LNCaP clone FGC (cell line): Measurements from ENCODE around the gene GON4L.
"Not testable (repeated sequence)": the region's sequence is repeated elsewhere in the genome, so short reads cannot be mapped to it uniquely, and the experiment has no call there.

Experiments
- DNase-seq: peaks from one replicate; pipeline ENCODE4 v3.0.0-alpha.2; 2011; ENCODE audit warnings: low read depth
- H3K4me3 ChIP-seq: 2 replicates; pipeline ENCODE4 v1.5.1; 2011; ENCODE audit warnings: mild to moderate bottlenecking, low read depth, low read length, control low read depth
- CTCF ChIP-seq: IDR thresholded peaks from 2 replicates; pipeline ENCODE4 v1.5.1; 2012; ENCODE audit warnings: mild to moderate bottlenecking; ENCODE audit not compliant: control insufficient read depth, insufficient read depth; ENCODE audit errors: extremely low read depth

The GON4L gene

DNA sequence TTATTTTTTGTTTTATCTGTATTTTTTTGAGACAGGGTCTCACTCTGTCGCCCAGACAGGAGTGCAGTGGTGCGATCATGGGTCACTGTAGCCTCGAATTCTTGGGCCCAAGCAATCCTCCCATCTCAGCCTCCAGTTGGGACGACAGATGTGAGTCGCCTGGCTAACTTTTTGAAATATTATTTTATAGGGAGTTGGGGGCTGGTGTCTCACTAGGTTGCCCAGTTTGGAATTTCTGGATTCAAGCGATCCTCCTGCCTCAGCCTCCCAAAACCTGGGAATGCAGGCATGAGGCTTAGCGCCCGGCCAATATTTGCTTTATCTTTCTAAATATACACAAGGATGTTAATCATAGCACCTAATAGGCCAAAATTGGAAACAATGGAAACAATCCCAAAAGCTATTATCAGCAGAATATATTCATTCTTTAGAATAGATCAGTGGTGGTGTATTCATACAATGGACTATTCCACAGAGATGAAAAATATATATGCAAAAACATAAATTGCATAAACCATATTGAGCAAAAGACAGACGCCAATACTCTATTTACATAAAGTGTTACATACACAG lies 112.2 kb downstream of the GON4L start:
- TF ChIP-seq CTCF = no peak
- no peak for DNase-seq
- H3K4me3 ChIP-seq = peak overlapping the region; percentile 71

DNA sequence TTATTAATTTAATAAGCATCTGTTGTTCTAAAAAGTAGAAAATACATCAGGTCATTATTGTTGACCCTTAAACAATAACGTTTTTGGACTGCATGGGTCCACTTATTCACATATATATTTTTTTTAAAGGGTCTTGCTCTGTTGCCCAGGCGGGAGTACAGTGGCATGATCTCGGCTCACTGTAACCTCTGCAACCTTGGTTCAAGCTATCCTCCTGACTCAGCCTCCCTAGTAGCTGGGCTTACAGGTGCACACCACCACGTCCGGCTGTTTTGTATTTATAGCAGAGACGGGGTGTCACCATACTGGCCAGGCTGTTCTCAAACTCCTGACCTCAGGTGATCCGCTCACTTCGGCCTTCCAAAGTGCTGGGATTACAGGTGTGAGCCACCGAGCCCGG lies 115.1 kb downstream of the GON4L start:
- DNase-seq = no peak
- TF ChIP-seq CTCF = no peak

GRCh38 chr1:155740995-155741394 lies 116.0 kb downstream of the GON4L start:
- TF ChIP-seq CTCF = no peak

More for the DNA sequence above, 115.1 kb downstream of the GON4L start:
- H3K4me3 ChIP-seq = no peak overlapping the region

DNA sequence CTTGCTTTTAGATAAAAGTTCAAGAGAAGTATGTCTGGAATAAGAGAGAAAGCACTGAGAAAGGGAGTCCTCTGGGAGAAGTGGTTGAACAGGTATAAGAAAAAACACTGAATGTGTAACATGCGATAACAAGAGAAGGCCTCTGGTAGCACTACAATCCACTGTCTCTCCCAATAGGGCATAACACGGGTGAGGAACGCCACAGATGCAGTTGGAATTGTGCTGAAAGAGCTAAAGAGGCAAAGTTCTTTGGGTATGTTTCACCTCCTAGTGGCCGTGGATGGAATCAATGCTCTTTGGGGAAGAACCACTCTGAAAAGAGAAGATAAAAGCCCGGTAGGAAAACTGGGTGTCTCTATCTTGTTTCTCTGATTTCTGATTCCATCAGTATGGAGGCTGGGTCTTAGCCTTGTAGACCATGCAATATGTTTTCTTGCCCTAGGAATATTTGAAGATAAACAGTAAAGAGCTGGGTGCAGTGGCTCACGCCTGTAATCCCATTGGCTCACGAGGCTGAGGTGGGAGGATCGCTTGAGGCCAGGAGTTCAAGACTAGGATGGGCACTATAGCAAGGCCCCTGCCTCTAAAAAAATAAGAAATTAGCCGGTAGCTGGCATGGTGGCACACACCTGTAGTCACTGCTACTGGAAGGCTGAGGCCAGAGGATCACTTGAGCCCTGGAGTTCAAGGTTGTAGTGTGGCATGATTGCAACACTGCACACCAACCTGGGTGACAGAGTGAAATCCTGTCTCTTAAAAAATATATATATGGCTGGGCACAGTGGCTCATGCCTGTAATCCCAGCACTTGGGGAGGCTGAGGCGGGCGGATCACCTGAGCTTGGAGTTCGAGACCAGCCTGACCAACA lies 127.7 kb downstream of the GON4L start:
- DNase-seq = peak; percentile 62
- peak; percentile 67 for TF ChIP-seq CTCF

More at GRCh38 chr1:155740995-155741394, 116.0 kb downstream of the GON4L start:
- no peak for DNase-seq
- H3K4me3 ChIP-seq = no peak overlapping the region

DNA sequence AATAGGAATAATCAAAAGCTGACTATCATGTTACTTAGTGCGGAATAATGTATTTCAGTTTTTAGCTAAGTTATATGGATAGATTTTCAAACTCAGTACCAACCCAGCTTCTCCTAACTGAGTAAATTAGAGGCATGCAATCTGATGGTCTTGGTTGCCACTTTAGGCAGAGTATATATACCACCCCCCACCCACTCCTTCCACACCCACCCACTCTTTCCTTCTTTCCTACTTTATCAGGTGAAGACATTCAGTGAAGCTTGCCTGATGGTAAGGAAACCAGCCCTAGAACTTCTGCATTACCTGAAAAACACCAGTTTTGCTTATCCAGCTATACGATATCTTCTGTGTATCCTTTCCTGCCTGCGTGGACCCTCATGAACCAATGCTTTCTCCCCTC lies 131.9 kb downstream of the GON4L start:
- no peak for TF ChIP-seq CTCF
- H3K4me3 ChIP-seq = no peak overlapping the region
- DNase-seq = no peak

More for the DNA sequence above, 127.7 kb downstream of the GON4L start:
- no peak overlapping the region for H3K4me3 ChIP-seq

- DNase-seq = no peak
- H3K4me3 ChIP-seq = no peak overlapping the region
- no peak for TF ChIP-seq CTCF
Measured at GRCh38 chr1:155719703-155720102, 137.3 kb downstream of the GON4L start.

- DNase-seq, H3K4me3 ChIP-seq: not testable (repeated sequence)
Measured at GRCh38 chr1:155718524-155719115, 138.4 kb downstream of the GON4L start.
